ENCODE measurements around the gene METTL1. TPM values are rescaled to one million over a fixed set of nuclear protein-coding genes. Genes with fewer than 3 reads are reported as not detected.
A peak's percentile ranks its signal among the peaks of the same experiment; 100 is the strongest.
"Not testable (repeated sequence)": the region's sequence is repeated elsewhere in the genome, so short reads cannot be mapped to it uniquely, and the experiment has no call there.

Gene METTL1
- total RNA-seq, result 10 to 100 TPM in 1 of 2 donors, 1 to 10 TPM in 1; 7.2 to 16.0 TPM
- long read RNA-seq, transcript METTL1-202 (6 exons, 2,066 nt), result major isoform, 7 of 11 reads
- long read RNA-seq, partial matches to known transcripts, result 2 of 11 reads
- long read RNA-seq, other reads (novel, unspliced or antisense), result 1 of 11 reads

DNA sequence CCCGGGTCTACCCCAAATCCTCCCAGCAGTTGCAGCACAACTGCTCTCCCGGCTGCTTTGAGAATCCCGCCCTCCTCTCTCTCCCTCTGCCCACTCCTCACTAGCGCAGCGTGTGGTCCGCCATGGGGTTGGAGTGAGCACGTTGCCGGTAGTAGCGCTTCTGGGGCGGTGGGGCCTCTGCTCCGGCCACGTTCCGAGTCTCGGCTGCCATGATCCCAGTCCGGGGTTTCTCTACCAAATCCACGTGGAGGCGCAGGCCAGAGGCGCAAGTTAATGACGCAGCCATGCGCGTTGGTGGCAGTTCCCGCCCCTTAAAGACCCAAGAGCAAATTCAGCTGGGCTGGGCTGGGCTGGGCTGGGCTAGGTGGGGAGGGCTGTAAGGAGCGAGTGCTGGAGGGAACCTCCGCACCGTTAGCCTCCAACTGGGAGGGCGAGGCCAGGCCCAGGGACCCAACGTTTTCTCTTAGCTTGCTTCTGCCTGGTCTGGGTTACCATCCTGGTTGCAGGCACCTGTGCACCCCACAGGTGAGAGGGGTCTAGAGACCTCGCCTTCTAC lies at the start of gene METTL1:
TSS of gene METTL1 (minus strand) at position 233 of the 556 bp plus-strand sequence. CDS start at position 211, 22 bp downstream.
- ATAC-seq, result peak; percentile 96
- DNase-seq, result peak; percentile 96
- intact Hi-C loops (cut with DNase I), result no loop called here

DNA sequence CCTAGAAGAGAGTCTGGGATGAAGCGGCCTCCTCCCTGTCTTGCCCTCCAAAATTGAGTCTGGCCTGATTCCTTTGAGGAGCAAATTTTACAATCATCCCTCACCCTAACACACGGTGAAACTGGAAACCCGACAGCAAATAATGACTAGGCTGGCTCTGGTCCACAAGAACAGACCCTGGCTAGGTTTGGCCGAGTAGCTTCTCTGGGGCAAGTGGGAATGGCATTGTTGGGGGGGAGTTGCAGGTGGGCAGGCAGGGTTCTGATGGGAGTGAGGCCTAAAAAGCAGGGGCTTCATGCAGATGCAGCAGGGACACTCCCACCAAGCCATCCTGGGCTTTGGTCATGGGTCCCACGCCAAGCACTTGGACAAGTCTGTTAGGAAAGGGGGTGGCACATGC lies 49.1 kb upstream of the METTL1 start:
- DNase-seq; intact Hi-C loops (cut with DNase I); ATAC-seq: not testable (repeated sequence)

DNA sequence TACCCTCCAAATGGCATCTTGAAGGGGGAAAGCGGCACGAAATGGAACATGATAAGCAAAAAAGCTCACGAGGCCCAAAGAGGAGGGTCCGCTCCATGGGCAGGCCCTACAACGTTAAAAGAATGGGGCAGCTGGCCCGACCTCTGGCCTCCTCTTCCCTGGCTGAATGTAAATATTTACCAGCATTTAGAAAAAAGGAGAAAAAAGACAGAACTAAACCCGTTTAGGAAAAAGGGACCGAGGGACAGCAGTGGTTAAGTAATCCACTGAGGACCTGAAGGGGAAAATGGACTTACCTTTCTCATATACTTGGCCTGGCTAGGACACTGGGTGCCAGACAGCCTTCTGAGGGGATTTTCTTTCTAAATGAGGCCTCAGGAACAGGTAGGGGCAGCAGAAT lies 48.2 kb upstream of the METTL1 start:
- ATAC-seq; intact Hi-C loops (cut with DNase I): not testable (repeated sequence)

DNA sequence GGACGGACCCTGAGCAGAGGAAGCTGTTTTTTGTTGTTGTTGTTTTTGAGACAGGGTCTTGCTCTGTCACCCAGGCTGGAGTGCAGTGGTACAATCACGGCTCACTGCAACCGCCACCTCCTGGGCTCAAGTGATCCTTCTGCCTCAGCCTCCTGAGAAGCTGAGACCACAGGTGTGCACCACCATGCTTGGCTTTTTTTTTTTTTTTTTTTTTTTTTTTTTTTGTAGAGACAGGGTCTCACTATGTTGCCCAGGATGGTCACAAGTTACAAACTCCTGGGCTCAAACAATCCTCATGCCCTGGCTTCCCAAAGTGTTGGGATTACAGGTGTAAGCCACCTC lies 46.1 kb upstream of the METTL1 start:
- ATAC-seq; intact Hi-C loops (cut with DNase I); DNase-seq: not testable (repeated sequence)

More for the DNA sequence above, 48.2 kb upstream of the METTL1 start:
- not testable (repeated sequence) for DNase-seq

DNA sequence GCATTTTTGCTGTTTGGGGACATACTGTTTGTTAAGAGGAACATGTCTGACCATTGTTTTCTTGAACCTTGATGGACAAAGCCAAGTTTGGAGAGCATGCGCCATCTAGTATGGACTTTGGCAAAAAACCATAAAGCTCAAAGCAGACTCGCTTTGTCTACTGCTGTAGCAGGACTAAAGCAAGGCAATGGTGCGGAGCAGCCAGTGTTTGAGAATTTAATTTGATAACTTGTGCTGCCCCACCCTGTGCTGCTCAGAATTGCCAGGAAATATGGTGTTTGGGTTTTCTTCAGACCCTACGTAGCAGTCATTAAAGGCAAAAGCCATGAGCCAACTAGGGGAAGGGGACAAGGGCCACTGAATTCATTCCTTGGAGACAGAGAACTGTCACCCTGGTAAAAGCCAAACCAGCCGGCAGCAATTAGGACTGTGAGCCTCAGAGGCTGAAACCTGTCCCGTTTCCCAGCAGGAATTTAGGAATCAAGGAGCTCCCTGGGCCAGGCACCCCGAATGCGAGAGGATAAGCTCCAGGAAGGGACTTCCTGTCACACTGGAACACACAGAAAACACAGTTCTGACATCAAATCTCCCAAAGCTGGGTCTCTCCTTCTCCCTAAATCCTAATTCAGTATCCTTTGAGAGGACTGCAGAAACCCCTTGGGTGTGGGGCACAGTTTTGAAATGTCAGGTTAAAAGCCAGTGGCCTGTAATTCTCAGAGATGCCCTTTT lies 45.5 kb upstream of the METTL1 start:
- intact Hi-C loops (cut with DNase I), result no loop called here
- ATAC-seq (peak; percentile 12 to 13), DNase-seq (no peak)

DNA sequence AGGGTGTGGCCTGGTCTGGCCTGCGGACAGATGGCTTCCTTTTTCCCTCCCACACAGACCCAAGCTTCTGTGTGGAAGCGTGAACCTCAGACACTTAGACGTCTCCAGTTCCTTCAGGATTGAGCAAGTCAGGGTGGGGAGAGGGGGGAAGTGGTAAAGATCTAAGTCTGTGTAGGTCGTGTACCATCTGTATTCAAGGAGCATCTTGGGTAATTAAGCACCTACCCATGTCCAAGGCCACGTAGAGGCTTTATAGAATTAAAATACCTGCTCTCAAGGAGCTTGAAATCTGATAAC lies 44.9 kb upstream of the METTL1 start:
- intact Hi-C loops (cut with DNase I), result no loop called here
- DNase-seq (peak; percentile 69), ATAC-seq (peak; percentile 56 to 70)

DNA sequence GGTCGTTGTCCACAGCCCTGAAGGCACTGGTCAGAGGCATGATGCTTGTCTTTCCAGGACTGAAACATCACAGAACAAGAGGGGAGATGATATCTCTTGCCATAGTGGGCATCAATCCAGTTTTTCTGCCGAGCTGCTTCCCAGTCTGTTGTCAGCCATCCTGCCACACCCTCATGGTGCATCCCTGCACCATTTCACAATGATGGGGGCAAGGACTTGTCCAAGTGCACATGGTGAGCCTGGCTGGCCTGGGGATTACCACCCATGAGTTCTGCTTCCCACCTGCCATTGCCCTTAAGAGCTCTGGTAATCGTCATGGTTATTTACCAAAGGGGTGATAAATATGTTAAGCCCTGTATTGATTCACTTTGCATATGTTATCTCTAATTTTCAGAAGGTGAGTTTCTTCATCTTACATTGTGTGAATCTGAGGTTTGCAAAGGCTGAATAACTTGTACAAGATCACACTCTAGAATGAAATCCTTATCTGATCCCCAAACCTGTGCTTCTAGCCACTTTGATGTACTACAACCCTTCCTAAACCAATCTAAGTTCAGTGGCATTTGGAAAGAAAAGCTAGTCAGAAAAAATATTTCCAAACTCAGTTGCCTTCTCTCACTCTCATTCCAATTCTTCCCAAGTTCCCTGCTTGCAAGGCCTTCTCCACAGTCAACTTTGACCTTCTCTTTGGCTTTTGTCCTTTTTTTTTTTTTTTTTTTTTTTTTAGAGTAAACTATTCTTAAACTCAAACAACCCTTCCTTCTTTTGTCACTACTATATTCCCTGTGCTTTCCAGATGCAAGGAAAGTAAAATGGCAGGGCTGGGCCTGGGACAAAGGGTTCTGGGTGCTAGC lies 44.3 kb upstream of the METTL1 start:
- no peak for DNase-seq
- intact Hi-C loops (cut with DNase I), result no loop called here

DNA sequence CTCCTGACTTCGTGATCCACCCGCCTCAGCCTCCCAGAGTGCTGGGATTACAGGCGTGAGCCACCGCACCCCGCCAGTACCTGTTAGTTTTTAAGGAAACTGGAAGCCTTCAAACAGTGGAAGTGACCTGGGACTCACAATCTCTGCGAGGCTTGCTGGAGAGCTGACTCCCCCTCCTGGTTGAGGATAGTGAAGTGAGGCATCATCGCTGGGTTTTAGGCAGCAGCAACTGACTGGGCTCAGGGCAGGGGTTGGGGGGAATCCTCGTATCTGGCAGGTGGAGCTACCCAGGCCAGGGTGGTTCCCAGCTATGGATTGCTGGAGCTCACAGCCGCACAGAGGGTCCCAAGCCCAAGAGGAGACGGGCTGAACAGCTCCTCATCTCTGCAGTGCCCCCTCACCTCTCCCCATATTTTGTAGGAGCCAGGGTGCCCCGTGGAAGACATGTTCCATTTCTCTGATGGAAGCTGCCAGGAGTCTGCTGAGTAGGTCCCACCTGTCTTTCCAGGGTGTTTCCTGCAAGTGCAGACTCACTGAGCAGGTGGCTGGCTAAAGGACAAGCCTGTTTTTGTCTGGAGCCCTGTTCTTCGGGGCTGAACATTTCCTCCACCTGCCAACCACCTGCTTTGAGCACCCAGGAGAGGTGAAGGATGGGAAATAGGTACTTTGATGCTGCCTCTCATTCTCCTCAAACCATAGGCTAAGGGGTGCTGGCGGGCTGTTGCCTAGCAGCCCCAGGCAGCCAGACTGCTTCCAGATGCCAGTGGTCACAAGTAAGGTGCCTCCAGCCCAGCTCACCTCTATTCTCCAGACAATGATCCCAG lies 43.5 kb upstream of the METTL1 start:
- ATAC-seq (no peak), DNase-seq (no peak)
- intact Hi-C loops (cut with DNase I), result no loop called here

More for the DNA sequence above, 44.3 kb upstream of the METTL1 start:
- peak in 1 of 2 donors; percentile 2 for ATAC-seq

DNA sequence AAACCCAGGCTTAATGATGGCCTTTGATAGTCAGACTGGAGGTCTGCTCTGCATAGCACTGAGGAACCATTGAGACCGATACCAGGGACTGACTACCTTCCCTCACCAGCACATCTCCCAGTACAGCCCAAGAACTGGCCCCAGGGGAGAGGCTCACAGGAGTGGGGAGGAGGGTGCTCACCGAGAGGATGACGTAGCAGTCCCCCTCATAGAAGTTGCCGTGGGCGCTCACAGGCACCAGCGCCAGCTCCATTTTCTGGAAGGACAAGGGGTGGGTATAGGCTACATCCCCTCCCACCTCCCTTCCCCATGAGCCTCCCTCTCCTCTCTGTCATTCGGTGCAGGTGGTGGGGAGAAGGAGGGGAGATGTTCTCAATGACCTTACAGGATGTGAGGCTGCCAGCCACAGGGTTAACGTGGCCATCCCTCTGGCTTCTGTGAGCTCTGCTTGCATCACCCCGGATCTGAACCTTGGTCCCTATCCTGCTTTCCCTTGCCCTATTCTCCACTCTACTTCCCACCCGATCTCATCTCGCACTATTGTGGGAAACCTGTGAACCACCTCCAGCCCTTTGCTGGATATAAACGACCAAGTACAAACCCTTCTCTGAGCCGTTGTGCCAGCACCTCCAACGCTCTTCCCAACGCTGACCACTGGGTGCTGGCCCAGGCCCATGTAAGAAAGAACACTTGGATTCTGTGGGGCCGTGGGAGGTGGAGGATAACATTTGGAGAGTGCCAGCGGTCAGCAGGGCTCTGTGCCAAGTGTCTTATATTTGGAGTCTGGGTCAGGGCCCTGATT lies 42.3 kb upstream of the METTL1 start:
- DNase-seq, result peak; percentile 58

DNA sequence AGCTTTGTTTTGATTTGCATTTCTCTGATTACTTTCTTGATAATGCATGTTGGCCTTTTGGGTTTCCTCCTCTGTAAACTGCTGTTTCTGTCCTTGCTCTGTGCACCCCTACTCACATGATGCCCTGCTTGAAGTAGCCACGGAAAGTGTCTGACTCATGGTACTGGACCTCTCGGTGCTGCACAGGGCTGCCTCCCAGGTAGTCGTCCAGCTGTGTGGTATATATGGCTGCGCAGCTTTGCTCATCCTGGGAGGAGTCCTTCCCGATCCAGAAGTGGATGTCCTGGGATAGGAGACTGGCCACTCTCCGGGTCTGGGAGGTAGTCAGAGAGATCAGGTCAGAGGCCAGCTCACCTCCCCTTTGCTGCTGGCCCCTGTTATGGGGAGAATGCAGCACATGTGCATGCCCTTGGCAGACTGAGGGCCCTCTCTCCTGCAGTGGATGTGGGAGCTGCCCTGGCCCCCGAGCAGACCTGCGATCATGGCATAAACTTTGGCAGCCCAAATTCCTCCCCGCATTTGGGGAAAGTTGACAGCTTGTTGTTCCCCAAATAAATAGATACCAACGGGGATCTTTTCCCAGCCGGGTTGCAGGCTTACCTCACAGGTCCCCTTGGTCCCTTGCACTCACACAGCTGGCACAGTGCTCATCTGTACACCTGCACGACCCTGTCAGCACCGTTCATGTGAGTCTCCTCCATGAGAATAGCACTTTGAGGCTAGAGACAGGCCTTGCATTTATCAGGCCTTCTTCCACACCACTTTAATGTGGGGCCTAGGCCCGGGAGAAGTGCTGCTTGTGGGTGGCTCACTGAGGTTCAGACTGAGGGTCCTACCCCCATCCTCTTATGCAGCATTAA lies 41.4 kb upstream of the METTL1 start:
- ATAC-seq (peak in 1 of 2 donors; percentile 4), DNase-seq (no peak)
- intact Hi-C loops (cut with DNase I), result no loop called here

More for the DNA sequence above, 42.3 kb upstream of the METTL1 start:
- peak; percentile 48 to 57 for ATAC-seq
- intact Hi-C loops (cut with DNase I), result no loop called here

DNA sequence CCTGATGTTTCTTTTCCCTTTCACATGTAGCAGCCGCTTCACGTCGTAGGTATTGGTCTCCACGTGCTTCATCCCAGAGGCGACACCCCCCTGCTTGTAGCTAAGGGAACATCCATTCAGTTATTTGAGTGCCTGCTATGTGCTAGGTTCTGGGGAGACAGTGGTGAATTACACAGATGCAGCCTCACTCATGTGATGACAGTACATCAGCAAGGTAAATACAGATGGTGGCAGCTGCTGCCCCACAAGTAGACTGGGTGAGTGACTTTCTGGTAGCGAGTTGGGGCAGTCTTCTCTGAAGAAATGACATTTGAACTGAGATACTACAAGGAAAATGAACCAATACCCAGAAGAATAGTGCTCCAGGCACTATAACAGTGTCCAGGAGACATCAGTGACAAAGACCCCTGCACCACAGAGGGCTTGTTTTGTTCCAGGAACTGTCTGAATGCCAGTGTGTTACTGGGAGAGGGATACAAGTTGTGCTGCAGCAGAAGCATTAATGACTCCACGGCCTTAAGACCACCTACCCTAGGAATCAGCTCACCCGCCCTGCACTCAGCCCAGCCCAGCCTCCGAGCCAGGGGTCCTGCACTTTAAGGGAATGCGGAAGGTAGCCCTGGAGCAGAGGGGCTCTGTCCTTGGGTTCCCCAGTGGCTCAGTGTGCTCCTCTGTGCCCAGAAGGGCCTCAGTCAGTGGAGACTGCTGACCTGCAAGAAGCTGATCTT lies 39.3 kb upstream of the METTL1 start:
- no peak for ATAC-seq
- no peak for DNase-seq
- intact Hi-C loops (cut with DNase I), result no loop called here

DNA sequence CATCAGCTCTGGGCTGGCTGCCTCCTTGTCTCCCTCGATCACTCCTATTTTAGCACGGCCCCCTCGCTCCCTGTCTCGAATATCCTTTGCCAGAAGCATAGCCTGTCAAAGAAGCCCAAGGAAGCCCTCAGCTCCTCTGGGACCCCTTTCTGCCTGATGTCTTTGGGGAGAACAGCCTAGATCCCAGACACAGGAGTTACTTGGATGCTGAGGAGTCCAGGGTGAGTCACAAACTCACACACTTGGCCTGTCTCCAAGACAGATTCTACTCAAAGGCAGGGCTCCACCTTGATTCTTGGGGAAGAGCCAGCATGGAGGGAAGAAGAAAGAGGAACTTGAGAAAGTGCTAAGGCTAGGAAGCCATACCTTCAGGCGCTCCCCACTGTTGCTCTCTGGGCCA lies 38.5 kb upstream of the METTL1 start:
- ATAC-seq, result peak in 1 of 2 donors; percentile 33
- no peak for DNase-seq
- intact Hi-C loops (cut with DNase I), result no loop called here

DNA sequence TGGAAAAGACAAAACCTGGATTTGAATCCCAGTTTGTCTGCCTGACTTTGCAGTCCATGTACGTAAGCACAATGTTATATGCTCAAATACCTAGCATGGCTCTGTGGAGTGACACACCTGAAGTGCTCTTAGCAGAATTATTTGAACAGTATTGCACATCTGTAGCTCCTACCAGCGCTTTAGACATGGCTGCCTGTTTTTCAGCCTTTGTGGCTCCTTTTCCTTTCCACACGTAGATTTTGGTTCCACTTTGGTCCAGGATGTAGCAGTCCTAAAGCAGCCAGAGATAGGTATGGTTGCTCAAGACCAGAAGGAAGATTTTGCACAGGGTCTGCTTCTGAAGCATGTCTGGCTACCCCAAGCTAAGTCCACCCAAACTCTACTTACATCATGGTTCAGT lies 37.5 kb upstream of the METTL1 start:
- no peak for DNase-seq
- intact Hi-C loops (cut with DNase I), result no loop called here
- ATAC-seq, result no peak

DNA sequence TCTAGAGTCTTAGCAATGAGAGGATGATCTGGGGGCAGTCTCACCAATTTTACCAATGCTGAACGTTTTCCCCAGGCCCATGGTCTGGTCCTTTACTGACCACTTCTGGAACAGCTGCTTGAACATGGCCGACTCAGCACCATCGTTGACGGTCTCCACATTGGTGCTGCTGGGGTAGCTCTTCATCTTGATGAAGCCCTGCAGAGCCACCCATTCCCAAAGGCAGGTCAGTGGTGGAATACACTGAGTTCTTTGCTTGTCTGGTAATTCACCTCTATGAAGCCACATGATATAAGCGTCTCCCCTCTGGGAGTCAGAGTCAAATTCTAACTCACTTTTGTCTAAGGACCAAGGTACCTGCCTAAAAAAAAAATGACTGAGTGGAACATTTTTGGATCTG lies 36.4 kb upstream of the METTL1 start:
- intact Hi-C loops (cut with DNase I), result no loop called here
- ATAC-seq, result no peak
- DNase-seq, result no peak

DNA sequence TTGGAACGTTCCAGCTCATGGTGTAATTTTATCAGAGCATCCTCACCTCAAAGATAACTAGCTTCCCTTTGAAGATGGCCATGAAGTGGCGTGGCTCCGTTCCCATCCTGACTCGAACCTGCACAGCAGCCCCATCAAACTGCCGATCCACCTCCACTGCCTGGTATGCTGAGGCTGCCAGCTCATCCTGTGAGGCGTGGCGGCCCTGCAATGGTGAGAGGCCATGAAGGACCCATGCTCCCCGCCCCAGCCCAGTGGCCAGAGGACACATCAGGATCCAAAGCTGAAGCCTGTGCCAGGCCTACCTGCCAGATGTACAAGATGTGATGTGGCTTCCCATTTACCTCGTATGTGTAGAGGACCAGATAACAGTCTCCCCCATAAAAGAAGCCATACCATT lies 35.4 kb upstream of the METTL1 start:
- intact Hi-C loops (cut with DNase I), result no loop called here
- DNase-seq, result no peak
- no peak for ATAC-seq

DNA sequence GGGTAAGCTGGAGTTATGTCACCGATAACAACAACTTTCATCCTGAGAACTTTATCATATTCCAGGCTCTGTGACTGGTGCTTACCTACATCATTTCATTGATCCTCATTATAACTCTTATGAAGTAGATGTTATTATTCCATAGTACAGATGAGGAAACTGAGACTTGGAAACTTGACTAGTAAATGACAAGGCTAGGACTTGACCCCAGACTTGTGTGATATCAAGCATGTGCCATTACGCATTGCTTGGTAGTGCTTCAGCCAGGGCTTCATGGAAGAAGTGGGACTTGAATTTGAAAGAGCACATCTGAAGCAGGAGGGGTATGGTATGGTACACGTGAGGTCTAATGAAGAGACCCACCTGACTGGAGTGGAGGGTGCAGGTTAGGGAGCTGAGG lies 34.8 kb upstream of the METTL1 start:
- no peak for DNase-seq
- ATAC-seq, result no peak
- intact Hi-C loops (cut with DNase I), result no loop called here
